GM18519 (cell line): ENCODE measurements around the gene HEG1.

ENCODE experiments used
- ATAC-seq: cut with Tn5 transposase; IDR thresholded peaks from one replicate; pipeline ENCODE4 v1.9.1; 2021; ENCODE audit warnings: mild to moderate bottlenecking, moderate library complexity; ENCODE audit not compliant: unreplicated experiment, low FRiP score

The HEG1 gene

DNA sequence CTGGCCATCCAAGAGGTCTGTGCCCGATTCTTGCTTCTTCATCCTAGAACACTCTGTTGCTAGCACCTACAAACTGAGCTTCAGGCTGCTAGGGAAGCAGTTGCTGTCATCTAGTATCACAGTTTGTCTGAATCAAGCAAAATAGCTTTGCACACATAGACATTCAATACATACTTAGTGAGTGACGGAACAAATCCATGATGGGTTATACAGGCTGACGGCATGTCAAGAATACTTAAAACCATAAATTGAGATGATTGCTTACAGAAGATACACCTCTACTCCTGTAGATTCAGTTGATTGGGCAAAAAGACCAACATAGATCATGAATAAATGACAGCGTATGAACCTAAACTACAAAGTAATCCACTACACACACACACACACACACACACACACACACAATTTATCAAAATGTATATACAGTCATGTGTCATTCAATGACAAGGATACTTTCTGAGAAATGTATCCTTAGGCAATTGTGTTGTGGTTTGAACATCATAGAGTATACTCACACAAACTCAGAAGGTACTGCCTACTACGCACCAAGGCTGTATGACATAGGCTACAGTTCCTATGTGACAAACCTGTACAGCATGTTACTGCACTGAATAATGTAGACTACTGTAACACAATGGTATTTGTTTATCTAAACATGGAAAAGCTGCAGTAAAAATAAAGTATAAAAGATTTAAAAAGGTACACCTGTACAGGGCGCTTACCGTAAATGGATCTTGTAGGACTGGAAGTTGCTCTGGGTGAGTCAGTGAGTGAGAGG lies 14.4 kb upstream of the HEG1 start:
- ATAC-seq, result no peak

DNA sequence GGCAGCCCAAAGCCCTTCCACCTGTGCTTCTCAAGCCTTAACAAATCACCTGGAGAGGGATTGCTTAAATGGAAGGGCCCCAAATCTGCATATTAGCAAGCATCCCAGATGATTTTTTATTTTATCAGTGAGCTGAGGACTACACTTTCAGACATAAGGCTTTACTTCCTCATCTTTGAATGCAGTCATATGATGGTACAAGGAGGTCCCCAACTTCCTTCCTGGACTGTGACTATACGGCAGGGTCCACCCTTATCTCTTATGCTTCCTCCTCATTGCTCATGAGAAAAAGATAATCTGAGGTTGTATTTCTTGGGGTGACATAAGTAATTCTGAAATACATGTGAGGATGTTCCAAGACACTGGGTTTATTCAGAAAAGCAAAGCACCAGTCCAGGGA lies 13.7 kb upstream of the HEG1 start:
- ATAC-seq, result no peak

DNA sequence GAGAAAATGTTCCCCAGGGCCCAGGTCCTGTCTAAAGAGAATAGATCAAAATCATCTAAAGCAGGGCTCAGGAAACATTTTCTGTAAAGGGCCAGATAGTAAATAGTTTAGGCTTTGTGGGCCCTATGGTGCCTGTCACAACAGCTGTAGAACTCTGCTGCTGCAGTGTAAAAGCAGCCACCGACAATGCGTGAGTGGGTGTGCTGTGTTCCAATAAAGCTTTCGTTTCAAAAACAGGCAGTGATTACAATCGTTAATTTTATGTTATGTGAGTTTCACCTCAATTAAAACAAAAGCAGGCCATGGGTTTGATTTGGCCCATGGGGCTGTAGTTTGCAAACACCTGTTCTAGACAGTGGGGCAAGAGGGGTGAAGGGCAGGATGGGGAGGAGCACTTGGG lies 12.5 kb upstream of the HEG1 start:
- ATAC-seq, result no peak

DNA sequence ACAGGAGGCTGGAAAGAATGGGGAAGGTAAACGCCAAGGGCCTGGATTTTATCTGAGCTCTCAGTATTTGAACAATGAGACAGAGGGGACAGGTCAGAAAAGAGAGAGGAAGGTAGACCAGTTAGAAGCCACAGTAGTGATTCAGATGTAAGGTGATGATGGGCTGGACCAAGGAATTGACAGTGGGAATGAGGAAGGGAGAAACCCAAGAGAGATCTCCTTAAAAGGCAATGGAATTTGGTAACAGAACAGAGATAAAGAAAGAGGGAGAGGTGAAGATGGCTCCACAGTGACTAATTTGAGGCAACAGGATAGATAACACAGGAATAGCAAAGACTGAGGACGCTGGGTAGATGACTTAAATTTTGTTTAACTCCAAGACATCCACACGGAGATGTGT lies 11.4 kb upstream of the HEG1 start:
- no peak for ATAC-seq

DNA sequence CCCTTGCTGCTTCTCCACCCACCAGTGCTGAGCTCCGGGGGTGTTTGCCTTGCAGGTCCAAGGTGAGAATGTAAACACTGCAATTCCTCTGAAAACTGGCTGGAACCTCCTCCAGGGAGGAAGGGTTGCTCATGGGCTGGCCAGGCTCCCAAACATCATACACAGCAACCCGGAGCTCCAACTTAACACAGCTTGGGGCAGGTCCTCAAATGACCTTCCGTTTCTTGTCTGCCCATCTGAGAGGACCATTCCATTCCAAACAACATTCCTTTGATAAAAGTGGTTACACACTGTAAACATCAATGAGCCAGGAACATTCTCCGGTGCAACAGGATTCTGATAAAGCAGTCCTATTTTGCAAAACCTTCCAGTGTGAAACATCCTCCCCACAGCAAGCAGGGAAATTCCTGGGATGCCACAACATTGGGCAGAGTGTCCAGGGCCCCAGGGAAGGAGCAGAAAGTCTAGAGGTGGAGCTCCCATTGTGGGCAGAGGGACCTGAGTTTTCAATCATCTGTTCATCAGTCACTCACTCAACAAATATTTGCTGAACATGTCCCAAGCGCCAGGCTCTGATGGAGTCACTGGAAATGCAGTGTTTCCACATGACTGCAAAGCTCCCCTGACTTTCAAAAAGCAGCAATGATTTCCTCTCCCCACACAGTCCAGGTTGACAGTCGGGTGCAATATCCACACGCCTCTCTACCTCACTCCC lies 7.3 kb upstream of the HEG1 start:
- no peak for ATAC-seq

DNA sequence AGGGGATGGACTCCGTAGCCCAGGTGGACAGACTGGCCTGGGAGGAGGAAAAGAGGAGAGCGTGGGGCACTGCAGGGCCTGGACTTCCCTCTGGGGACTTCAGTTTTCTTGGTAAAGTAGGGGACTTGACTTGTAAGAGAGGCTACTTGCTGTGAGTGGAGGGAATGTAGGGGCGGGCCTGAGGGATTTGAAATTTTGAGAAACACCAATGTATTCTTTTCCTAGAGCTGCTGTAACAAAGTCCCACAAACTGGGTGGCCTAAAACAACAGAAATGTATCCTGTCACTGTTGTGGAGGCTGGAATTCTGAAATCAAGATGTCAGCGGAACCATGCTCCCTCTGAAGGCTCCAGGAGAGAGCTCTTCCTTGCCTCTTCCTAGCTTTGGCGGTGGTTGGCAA lies 5.8 kb upstream of the HEG1 start:
- ATAC-seq, result no peak

DNA sequence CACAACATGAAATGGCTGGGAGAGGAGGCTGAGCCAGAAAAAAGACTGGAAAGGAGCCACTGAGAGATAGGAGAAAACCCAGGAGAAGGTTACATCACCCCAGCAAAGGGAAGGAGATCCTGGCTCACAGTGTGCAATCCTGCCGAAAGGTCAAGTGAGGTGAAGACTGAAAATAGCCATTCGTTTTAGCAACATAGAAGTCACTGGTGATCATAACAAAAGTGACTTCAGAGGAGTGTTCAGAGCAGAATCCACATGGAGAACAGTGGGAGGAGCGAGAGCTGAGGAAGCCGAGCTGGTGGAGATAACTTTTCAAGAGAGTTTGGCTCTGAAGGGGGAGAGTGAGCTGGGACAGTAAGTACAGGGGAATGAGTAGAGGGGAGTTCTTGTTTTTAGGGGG lies 5.4 kb upstream of the HEG1 start:
- ATAC-seq, result no peak

DNA sequence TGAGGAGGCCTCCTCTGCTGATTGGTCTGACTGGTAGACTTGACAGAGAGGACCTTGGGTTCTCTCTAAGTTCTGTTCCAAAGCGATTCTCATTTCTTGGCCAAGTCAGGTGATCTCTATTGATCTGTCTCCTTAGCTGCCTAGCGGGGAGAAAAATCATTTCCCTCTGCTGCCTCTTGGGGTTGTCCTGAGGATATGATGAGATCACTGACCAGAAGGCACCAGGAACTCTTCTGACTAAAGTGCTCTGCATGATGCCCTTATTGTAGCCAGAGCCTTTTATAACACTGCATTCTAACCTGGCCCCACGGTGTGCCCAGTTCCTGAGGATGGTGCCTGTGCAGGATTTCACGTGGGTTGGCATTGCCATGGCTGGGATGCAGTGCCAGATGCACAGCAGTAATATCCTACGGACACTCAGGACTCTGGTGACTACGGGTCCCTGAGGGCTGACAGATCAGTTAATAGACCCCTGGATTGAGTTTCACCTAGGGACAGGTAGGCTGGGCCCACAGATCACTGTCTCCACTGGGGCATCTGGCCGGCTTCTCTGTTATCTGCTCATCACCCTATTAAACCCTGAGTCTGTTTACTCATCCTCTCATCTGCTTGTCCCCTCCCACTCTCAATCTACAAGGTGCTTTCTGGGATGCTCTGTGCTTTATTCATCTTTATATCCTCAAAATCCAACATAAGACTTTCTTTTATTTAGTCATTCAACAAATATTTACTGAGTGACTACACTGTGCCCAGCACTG lies 3.9 kb upstream of the HEG1 start:
- ATAC-seq, result no peak

DNA sequence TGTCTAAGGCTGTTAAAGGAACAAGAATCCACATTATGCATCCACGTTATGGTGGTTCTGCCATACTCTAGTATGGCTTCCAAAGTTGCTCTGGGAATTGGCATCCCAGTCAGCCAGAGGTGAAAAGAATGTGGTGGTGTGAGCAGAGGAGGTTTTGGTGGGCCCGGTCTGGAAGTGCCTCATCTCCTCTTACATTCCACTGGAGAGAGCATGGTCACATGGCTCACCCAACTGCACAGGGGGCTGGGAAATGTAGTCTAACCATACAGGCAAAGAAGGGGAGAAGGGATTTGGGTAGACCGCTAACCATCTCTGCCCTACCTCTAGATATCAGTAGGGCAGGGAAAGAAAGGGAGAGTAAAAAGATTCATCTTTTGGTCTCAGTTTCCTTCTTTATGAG lies 3.2 kb upstream of the HEG1 start:
- ATAC-seq, result no peak

DNA sequence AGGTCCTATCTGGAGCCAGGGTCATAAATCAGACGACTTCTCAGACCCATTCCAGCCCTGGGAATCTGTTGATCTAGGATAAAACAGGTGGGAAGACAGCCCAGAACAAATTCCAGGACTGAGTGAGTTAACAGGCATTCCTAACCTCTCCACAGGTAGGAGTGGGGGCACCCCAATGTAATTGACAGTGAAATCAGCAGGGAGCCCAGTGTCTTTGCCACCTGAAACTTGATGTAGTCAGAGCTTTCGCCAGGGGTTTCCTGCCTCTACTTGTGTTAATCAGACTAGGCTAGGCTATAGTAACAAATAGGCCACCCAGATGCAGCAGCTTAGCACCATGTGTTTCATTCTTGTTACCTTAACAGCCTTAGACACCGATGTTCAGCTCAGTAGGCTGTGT lies 2.7 kb upstream of the HEG1 start:
- ATAC-seq, result no peak

DNA sequence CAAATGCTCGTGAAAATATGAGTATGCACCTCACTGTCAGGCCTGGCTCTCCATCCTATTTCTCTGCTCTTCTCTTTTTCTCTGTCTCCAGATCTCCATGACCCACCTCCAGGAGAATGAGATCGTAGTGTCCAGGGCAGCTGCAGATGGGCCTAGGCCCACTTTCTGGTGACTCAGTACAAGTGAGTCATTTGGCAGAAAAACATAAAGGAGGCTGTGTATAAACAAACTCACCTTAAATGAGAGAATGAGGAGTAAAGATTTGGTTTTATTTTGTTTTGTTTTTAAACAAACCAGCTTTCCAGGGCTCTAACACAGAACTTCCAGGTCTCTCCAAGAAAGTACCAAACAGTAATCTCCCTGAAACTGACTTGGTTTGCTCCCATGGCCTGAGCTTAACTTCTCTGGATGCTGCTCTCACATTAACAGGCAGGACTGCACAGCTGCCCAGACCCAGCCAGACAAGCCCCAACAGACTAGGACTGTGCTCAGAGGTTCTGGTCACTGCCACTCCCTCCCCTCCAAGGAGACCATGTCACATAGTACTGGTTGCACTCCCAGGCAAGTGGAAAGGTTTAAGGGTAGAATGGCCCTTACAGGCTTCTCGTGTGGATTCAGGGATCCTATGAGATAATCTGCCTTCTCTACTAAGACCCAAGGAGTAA lies 1.5 kb upstream of the HEG1 start:
- no peak for ATAC-seq

DNA sequence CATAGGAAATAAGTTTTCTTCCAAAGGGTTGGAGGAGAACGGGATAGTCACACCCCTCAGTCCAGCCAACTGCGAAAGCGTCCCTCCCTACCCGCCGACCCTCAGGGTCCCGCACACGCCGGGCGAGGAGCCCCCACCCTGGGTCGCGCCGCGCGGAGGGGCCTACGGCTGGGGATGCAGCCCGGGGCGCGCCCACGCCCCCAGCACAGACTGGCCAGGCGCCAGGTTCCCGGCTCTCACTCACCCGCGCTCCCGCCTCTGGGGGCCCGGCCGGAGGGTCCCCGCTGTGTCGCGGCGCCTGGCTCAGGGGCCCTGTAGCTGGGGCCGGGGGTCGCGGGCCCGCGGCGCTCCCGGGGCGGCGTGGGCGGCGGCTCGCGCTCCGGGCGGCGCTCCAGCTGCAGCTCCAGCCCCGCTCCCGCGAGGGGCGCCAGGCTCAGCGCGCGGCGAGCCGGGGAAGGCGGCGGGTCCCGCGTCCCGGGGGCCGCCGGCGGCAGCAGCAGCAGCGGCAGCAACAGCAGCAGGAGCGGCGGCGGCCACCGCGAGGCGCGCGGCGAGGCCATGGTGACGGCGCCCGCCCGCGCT lies 375 bp downstream of the HEG1 start:
- ATAC-seq, result no peak

DNA sequence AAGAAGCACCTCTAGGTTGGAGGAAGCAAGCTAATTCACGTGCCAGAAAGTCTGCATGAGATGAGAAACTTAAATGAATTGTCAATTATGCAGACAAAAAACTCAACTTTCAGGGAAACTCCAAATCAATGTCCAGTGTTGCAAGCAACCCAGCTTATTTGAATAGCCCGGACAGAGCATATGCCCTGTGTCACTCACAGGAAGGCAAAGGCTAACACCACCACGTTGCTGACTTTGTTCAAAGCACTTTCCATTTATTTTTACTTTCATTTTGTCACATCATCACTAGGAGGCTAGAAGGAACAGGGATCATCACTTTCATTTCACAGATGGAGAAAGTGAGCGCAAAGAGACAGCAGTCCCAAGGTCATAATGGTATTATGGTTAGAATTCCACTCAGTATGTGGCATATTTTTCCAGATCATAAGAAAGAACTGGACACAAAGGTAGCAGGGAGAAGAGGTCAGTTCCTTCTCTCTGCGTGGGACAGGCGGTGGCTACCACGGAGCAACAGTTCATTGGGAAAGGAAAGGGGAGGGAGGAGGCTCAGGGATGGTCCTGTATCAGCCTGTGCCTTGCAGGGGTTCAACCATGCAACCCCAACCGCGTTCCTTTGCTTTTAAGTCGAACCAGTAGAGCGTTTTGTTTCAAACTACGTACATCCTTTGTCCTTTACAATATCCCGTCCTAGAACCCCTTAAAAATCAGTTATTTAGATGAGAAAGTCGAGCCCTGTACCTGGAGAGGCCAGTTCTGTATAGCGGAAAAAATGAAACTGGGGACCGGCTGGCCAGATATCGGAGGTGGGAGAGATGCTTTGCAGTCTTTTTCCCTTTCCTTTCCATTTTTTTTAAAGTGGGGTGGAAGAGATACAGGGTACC lies 1.1 kb downstream of the HEG1 start:
- ATAC-seq, result no peak

DNA sequence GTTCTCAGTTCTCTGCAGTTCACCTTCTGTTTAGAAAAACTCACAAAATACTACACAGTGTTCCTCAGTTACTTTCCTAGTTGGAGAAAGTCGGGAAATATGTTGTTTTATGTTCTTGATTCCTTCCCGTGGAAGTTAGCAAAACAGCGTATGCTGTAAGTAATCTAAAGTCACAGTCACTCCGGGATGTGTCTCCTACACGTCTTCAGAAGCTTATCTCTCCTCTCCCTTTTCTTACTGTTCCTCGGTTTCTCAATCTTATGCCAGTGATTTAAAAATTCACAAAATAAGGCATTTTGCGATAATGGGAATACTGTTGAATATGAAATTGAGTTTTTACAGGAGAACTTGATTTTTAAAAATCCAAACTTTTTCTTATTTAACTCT lies 1.7 kb downstream of the HEG1 start:
- no peak for ATAC-seq

DNA sequence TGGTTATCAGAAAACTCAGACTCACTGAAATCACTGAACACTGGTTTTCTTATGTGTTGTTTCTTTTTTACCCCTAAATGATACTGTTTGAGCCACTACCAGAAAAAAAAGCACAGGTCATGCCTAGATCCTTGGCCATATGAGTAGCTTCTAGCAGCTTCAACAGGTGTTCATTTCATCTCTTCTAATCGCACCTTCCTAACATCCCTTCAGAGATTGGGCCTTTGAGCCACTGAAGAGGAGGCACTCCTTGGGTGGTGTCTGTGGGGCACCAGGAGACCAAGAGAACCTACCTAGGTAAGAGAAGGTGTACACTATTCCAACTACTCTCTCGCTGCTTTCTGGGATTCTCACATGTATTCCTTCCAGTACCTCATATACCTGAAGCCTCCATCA lies 2.5 kb downstream of the HEG1 start:
- no peak for ATAC-seq

DNA sequence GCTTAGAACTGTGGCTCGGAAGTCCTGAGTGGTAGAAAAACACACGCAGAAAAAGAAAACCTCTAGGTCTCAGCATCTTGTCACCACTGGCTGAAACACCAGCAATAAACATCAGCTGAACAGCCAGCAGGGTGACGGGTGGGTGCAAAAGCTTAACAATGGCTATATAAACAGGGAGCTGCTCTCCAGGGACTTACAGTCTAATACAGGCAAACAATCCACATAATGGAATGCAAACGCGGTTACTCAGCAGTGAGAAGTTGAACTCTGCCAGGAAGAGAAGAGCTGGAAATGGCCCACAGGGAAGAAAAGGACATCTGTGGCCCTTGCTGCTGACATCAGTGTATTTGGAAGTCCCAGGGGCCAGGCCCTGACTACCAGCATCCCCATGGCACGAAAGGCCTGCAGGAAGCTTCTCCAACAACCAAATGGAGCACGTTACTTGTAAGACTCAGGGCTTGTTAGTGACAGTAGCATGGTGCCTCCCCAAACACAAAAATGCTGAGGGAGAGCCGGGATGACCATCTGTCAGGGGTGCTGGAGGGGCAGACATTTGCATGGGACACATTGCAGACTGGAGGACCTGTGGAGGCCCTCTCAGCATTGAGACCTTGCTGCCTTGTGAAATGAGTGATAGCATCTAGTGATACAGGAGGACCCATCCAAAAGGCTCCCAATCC lies 3.0 kb downstream of the HEG1 start:
- ATAC-seq, result no peak

DNA sequence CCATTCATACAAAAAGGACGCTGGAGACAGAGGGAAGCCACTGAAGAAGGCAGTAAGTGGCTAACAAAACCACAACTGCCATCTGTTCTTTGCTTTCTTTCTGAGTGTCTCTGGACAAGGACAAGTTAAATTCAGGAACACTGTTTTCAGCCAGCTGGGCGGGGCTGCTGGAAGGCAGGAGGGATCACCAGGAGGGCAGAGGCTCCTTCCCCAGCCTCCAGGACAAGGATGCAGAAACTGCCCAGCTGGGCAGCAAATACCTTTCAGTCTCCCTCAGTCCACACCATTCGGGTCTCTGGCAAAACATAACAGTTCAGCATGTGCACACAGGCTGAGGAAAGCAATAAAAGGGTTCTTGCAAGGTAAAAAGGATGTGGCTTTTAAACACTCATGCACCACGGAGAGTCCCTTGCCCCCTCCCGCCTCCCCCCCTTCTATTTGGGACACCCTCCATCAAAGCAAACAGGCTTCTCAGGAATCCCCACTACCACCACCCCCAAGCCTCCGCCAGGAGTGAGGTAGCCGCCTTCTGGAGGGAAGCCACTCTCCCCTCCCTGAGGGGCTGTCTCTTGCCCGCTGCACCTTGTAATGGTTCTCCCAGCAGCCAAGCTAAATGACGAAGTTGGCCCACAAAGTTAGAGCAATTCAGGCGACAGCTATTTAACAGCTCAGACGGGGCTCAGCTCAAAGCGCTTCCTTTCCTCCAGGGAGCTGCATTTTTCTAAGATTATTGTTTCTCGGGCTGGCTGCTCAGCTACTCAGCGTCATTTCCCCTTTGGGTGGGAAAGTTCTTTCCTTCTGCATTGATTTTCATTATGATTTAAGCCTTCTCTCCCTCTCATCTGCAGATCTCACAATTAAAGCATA lies 3.8 kb downstream of the HEG1 start:
- ATAC-seq, result no peak

DNA sequence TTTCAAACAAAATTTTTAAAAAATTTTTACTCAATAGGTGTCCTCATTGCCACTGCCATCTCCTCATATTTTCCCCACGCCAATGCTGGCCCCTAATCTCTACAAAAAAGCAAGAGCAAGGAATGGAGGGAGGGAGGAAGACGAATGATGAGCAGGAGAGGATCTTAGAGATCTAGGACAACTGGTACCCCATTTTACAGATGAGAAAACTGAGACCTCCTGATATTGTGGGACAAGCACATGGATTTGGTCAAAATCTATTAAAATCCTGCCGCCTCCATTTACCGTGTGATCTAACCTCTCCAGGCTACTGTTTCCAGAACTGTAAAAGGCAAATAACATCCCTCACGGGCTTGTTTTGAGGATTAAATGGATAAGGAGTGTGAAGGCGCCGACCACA lies 4.6 kb downstream of the HEG1 start:
- no peak for ATAC-seq
